Ovary (tissue), 9 donors: ENCODE measurements around the gene CDC25B. TPM values are rescaled to one million over a fixed set of nuclear protein-coding genes. Genes with fewer than 3 reads are reported as not detected.
"Not testable (repeated sequence)": the region's sequence is repeated elsewhere in the genome, so short reads cannot be mapped to it uniquely, and the experiment has no call there.

Source experiments
- DNase-seq, 5 donors: peaks; one replicate each; pipeline ENCODE4 v3.0.0-alpha.2; 2019 to 2020
- H3K27ac ChIP-seq, 2 donors: fragments of 200-600 bp; one replicate each; pipeline versions ENCODE4 v1.5.1 to v1.8.0; 2019 to 2022
- H3K27me3 ChIP-seq: fragments of 200-600 bp; one replicate; pipeline ENCODE4 v1.8.0; 2022
- H3K36me3 ChIP-seq: fragments of 200-600 bp; sonication (generic); one replicate; pipeline ENCODE4 v1.5.1; 2019
- H3K4me1 ChIP-seq: one replicate; pipeline ENCODE4 v1.8.1; 2013; ENCODE audit warnings: mild to moderate bottlenecking, moderate library complexity; ENCODE audit not compliant: insufficient read depth
- H3K4me3 ChIP-seq: fragments of 200-600 bp; sonication (generic); one replicate; pipeline ENCODE4 v1.5.1; 2017
- H3K9me3 ChIP-seq, 2 donors: fragments of 200-600 bp in 1 of 2; sonication (generic) in 1 of 2; one replicate each; pipeline versions ENCODE4 v1.5.1 to v1.8.1; 2013 to 2019; ENCODE audit warnings: mild to moderate bottlenecking in 1 of 2, moderate library complexity in 1 of 2
- EP300 ChIP-seq: sonication (generic); formaldehyde crosslinking; IDR thresholded peaks from one replicate; pipeline ENCODE4 v1.6.1; 2017; ENCODE audit warnings: antibody characterized with exemption
- POLR2A ChIP-seq: fragments of 450-650 bp; IDR thresholded peaks from one replicate; pipeline ENCODE4 v1.6.1; 2017; ENCODE audit warnings: antibody characterized with exemption, mild to moderate bottlenecking, moderate library complexity
- WGBS, 3 donors: extraction: QIAGEN DNeasy Blood & Tissue Kit in 1 of 3; methylation state at CpG; one replicate each; pipeline versions ENCODE4 v1.1.5 to v1.1.7; 2013 to 2017; 5-methylcytosine and 5-hydroxymethylcytosine counted together
- intact Hi-C, 4 donors: fragments of 100-400 bp; cut with DNase I; formaldehyde crosslinking; loops; one replicate each; pipeline versions ENCODE4 v1.11.0 to v1.15.1; 2022 to 2023
- polyA plus RNA-seq, 2 donors: library from polyadenylated mRNA; stranded (reverse); fragments of 200-250 nt in 1 of 2; fragments of 350-450 nt in 1 of 2; fragmentation: Illumina TruSeq in 1 of 2; extraction: RNeasy Lipid Tissue Mini Kit (QIAGEN cat#74804) in 1 of 2; gene quantifications; one replicate each; pipeline ENCODE4 v1.2.3, GENCODE V29; 2013 to 2014
- total RNA-seq, 7 donors: library from RNA; depleted of rRNA in 2 of 7; stranded (reverse); fragments of >200 nt in 2 of 7; fragmentation: NEBNext Ultra II Directional in 3 of 7; extraction: Animal tissue kit (Norgen Biotek cat#: 25700) in 3 of 7; gene quantifications; one replicate each; pipeline versions ENCODE4 v1.1.0 to v1.2.4, GENCODE V29; 2016 to 2023
- TF ChIP-seq, protein P1 (sequence below), 3 donors: fragments of 450-650 bp in 2 of 3; fragments of 200-600 bp in 1 of 3; IDR thresholded peaks; one replicate each; pipeline versions ENCODE4 v1.5.1 to v1.8.0; 2016 to 2022; ENCODE audit warnings: antibody characterized with exemption in 3 of 3, mild to moderate bottlenecking in 1 of 3
- donor health status: DM: no; HTN: no; CAD: no; lungs with moderate emphysema.
- donor health status: DM: no; HTN: no; CAD: no.
- donor health status: Bipolar disorder and iron deficiency.
- donor health status: DM: yes; HTN: yes; CAD: no.
- donor health status: DM: no; HTN: no; CAD: no.
- donor health status: DM: yes; HTN: yes; CAD: no.

Gene CDC25B
- total and polyA plus RNA-seq, 9 donors: 17.9 to 47.8 (median 33.0) TPM

DNA sequence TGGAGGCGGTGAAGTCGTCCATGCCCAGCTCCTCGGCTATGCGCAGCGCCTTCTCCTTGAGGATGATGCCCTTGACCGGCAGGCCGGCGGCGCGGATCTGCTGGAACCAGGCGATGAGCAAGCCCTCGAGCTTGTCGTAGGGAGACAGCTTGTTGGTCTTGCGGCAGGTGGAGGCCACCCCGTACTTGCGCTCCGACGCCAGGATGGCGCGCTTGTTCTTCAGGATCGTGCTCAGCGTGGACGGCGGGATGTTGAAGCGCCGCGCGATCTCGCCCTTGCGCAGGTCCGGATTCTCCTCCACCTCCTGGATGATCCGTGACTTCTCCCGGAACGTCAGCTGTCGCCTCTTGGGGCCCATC is 10.0 kb upstream of the CDC25B start:
- H3K27ac ChIP-seq: peak overlapping the region; percentile 69 to 71
- no peaks in the 10 kb centered on the region for H3K36me3 ChIP-seq
- intact Hi-C loops: loop anchor here in 3 of 4 donors (2.0 to 5.0 kb wide), 3 partner anchors 33 to 71 kb away; partner anchors contain the start of gene AP5S1 (in 2 of the 3)
- H3K4me3 ChIP-seq: peak overlapping the region; percentile 69
- H3K27me3 ChIP-seq: no peaks in the 10 kb centered on the region
- TF ChIP-seq EP300 (no peak), POLR2A (no peak)
- TF ChIP-seq, protein P1, sequence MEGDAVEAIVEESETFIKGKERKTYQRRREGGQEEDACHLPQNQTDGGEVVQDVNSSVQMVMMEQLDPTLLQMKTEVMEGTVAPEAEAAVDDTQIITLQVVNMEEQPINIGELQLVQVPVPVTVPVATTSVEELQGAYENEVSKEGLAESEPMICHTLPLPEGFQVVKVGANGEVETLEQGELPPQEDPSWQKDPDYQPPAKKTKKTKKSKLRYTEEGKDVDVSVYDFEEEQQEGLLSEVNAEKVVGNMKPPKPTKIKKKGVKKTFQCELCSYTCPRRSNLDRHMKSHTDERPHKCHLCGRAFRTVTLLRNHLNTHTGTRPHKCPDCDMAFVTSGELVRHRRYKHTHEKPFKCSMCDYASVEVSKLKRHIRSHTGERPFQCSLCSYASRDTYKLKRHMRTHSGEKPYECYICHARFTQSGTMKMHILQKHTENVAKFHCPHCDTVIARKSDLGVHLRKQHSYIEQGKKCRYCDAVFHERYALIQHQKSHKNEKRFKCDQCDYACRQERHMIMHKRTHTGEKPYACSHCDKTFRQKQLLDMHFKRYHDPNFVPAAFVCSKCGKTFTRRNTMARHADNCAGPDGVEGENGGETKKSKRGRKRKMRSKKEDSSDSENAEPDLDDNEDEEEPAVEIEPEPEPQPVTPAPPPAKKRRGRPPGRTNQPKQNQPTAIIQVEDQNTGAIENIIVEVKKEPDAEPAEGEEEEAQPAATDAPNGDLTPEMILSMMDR (IDR thresholded peaks at IDR 0.05): no peak
- no peaks in the 10 kb centered on the region for H3K9me3 ChIP-seq
- peaks cover 14% of the 10 kb centered on the region for H3K4me1 ChIP-seq
- DNase-seq: peak; percentile 48 to 77 (median 68)
- WGBS, 3 donors: 0% methylated on average over 6 to 35 of the region's 35 CpGs

- peak; percentile 86 to 94 (median 93) for DNase-seq
- intact Hi-C loops: loop anchor here in 3 of 4 donors (2.0 to 5.0 kb wide), 3 partner anchors 32 to 71 kb away; partner anchors contain the start of gene AP5S1 (in 2 of the 3)
- peak within 1 kb of the TSS; percentile 69 for H3K4me3 ChIP-seq
- peaks cover 13% of the 10 kb centered on the region for H3K4me1 ChIP-seq
- H3K9me3 ChIP-seq: no peaks in the 10 kb centered on the region
- WGBS, 3 donors: 2 to 6% (median 2%) methylated on average over 23 to 69 of the region's 70 CpGs
- no peaks in the 10 kb centered on the region for H3K27me3 ChIP-seq
- H3K36me3 ChIP-seq: no peaks in the 10 kb centered on the region
- peak within 1 kb of the TSS; percentile 69 to 71 for H3K27ac ChIP-seq
- no peak for TF ChIP-seq EP300
- TF ChIP-seq, protein P1 (IDR thresholded peaks at IDR 0.05): peak; percentile 62 to 77 (median 65)
These were observed 9.3 kb upstream of the CDC25B start, which contains the start of gene CENPB for GRCh38 chr20:3786665-3787323. CENPB (minus strand) TSS chr20:3786740; CDS start chr20:3786483, 257 bp downstream.

GRCh38 chr20:3787324-3788014 is 8.6 kb upstream of the CDC25B start:
- intact Hi-C loops: loop anchor here in 3 of 4 donors (2.0 to 5.0 kb wide), 3 partner anchors 31 to 70 kb away; partner anchors contain the start of gene AP5S1 (in 2 of the 3)
- TF ChIP-seq, protein P1 (IDR thresholded peaks at IDR 0.05): no peak
- no peak for TF ChIP-seq POLR2A
- no peak for TF ChIP-seq EP300
- 64 to 73% (median 66%) methylated on average over 5 of the region's 5 CpGs for WGBS, 3 donors
- Histone ChIP-seq H3K36me3 (no peaks in the 10 kb centered on the region), H3K27me3 (no peaks in the 10 kb centered on the region), H3K27ac (peak overlapping the region; percentile 54 to 60), H3K9me3 (no peaks in the 10 kb centered on the region), H3K4me1 (peaks cover 13% of the 10 kb centered on the region), H3K4me3 (peak overlapping the region; percentile 33)
- DNase-seq: peak in 1 of 5 donors; percentile 20

- Histone ChIP-seq H3K4me3 (no peak overlapping the region), H3K27me3 (no peaks in the 10 kb centered on the region), H3K27ac (peak overlapping the region; percentile 19 to 54), H3K4me1 (peaks cover 13% of the 10 kb centered on the region), H3K9me3 (no peaks in the 10 kb centered on the region), H3K36me3 (no peaks in the 10 kb centered on the region)
- WGBS, 3 donors: 67 to 72% (median 69%) methylated on average over 4 of the region's 4 CpGs
- no peak for TF ChIP-seq EP300
- TF ChIP-seq POLR2A: no peak
- TF ChIP-seq, protein P1 (IDR thresholded peaks at IDR 0.05): no peak
- intact Hi-C loops: loop anchor here in 1 of 4 donors (5.0 kb wide), 1 partner anchor 69 kb away; no protein-coding TSS in a partner anchor
- peak in 1 of 5 donors; percentile 28 for DNase-seq
These were observed 7.4 kb upstream of the CDC25B start for GRCh38 chr20:3788685-3789155.

DNA sequence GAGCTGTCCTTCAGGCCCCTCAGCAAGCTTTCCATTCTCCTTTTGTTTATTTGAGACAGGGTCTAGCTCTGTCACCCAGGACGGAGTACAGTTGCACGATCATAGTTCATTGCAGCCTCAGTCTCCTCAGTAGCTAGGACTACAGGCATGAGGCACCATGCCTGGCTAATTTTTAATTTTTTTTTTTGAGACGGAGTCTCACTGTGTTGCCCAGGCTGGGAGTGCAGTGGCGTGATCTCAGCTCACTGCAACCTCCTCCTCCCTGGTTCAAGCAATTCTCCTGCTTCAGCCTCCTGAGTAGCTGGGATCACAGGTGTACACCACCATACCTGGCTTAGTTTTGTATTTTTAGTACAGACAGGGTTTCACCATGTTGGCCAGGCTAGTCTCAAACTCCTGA is 6.9 kb upstream of the CDC25B start:
- not testable (repeated sequence) for H3K36me3 ChIP-seq, H3K9me3 ChIP-seq, H3K4me3 ChIP-seq, H3K27me3 ChIP-seq, H3K27ac ChIP-seq
- peak in 1 of 5 donors; percentile 4 for DNase-seq
- WGBS, 3 donors: 92 to 97% (median 95%) methylated on average over 4 of the region's 4 CpGs
- intact Hi-C loops: loop anchor here in 1 of 4 donors (5.0 kb wide), 1 partner anchor 68 kb away; no protein-coding TSS in a partner anchor
- peaks cover 13% of the 10 kb centered on the region for H3K4me1 ChIP-seq

DNA sequence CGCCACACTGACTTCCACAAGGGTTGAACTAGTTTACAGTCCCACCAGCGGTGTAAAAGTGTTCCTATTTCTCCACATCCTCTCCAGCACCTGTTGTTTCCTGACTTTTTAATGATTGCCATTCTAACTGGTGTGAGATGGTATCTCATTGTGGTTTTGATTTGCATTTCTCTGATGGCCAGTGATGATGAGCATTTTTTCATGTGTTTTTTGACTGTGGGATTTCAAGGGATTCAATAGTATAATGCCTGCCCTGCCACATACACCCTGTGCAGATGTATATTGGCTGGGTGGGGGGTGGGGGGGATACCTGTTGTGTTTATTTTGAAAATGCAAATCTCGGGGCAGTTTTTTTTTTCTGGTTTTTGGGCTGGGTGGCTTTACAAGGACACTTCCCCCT is 1.9 kb upstream of the CDC25B start:
- H3K4me1 ChIP-seq, H3K4me3 ChIP-seq, H3K27me3 ChIP-seq, H3K36me3 ChIP-seq, intact Hi-C loops, H3K9me3 ChIP-seq, DNase-seq, H3K27ac ChIP-seq: not testable (repeated sequence)
- WGBS, 3 donors: 59 to 88% (median 80%) methylated on average over 1 to 2 of the region's 3 CpGs
